H1 (cell line): ENCODE measurements around the gene RNF133. TPM values are rescaled to one million over a fixed set of nuclear protein-coding genes. Genes with fewer than 3 reads are reported as not detected.

Experiments
- CTCF ChIA-PET: fragments of 300-600 bp; sonication (Branson Sonifier 250); formaldehyde crosslinking; loops from one replicate; lab custom pipeline; 2021; ENCODE audit not compliant: partially characterized antibody; lab: Charles Lee
- POLR2A ChIA-PET: fragments of 300-600 bp; sonication (Branson Sonifier 250); formaldehyde crosslinking; loops from one replicate; lab custom pipeline; 2021; ENCODE audit warnings: inconsistent platforms; ENCODE audit not compliant: partially characterized antibody; lab: Charles Lee
- DNase-seq, 2 experiments: peaks; one replicate each; pipeline versions ENCODE4 v3.0.0 to v3.0.0-alpha.2; 2010 to 2022; ENCODE audit warnings: low spot score in 2 of 2, low read depth in 1 of 2, mixed read lengths in 1 of 2
- FAIRE-seq: peaks from 2 replicates; lab custom pipeline; 2011; peaks lifted over from hg19 to GRCh38; lab: Jason Lieb, UNC
- H2AFZ ChIP-seq: 2 replicates; pipeline ENCODE4 v1.8.1; 2012; ENCODE audit warnings: low read length, inconsistent platforms
- H2AK5ac ChIP-seq: 2 replicates; pipeline ENCODE4 v1.6.1; 2013; ENCODE audit warnings: low read depth, low read length
- H2BK120ac ChIP-seq: replicated peaks from 2 replicates; pipeline ENCODE3; 2013; ENCODE audit warnings: low read depth, low read length, inconsistent platforms
- H2BK12ac ChIP-seq: 2 replicates; pipeline ENCODE4 v1.6.1; 2013; ENCODE audit warnings: low read depth, low read length
- H2BK15ac ChIP-seq: 2 replicates; pipeline ENCODE4 v1.6.1; 2013; ENCODE audit warnings: low read length
- H2BK20ac ChIP-seq: 2 replicates; pipeline ENCODE4 v1.6.1; 2013; ENCODE audit warnings: low read length
- H2BK5ac ChIP-seq: 2 replicates; pipeline ENCODE4 v1.6.1; 2013; ENCODE audit warnings: low read depth, low read length
- H3K14ac ChIP-seq: 2 replicates; pipeline ENCODE4 v1.6.1; 2013; ENCODE audit warnings: inconsistent platforms; ENCODE audit not compliant: insufficient read length
- H3K18ac ChIP-seq: 2 replicates; pipeline ENCODE4 v1.6.1; 2013; ENCODE audit warnings: low read length; ENCODE audit errors: extremely low read depth
- H3K23ac ChIP-seq: 2 replicates; pipeline ENCODE4 v1.6.1; 2013; ENCODE audit warnings: inconsistent platforms; ENCODE audit not compliant: insufficient read length
- H3K23me2 ChIP-seq: 2 replicates; pipeline ENCODE4 v1.6.1; 2013; ENCODE audit warnings: low read depth, low read length
- H3K27ac ChIP-seq: 2 replicates; pipeline ENCODE4 v1.6.1; 2011; ENCODE audit warnings: low read depth, low read length, inconsistent platforms
- H3K27me3 ChIP-seq, 4 experiments: replicated peaks in 1 of 4; 1 replicate in 1 of 4; 2 replicates in 3 of 4; pipeline versions ENCODE4 v1.6.1 to v1.8.1; 2011 to 2013; ENCODE audit warnings: low read length in 3 of 4, mild to moderate bottlenecking in 3 of 4, inconsistent platforms in 2 of 4, mixed read lengths in 2 of 4, moderate library complexity in 1 of 4; ENCODE audit not compliant: control insufficient read depth in 3 of 4, insufficient read depth in 3 of 4; ENCODE audit errors: extremely low read depth in 1 of 4
- H3K36me3 ChIP-seq, 4 experiments: 2 replicates each; pipeline versions ENCODE4 v1.6.1 to v1.8.1; 2011 to 2013; ENCODE audit warnings: mild to moderate bottlenecking in 4 of 4, low read length in 3 of 4, moderate library complexity in 2 of 4, control low read depth in 1 of 4, inconsistent platforms in 1 of 4; ENCODE audit not compliant: insufficient read depth in 4 of 4, control insufficient read depth in 2 of 4
- H3K4ac ChIP-seq: replicated peaks from 2 replicates; pipeline ENCODE3; 2013; ENCODE audit warnings: low read length, low read depth, mixed read lengths, inconsistent platforms; ENCODE audit not compliant: insufficient read length
- H3K4me1 ChIP-seq, 4 experiments: replicated peaks in 1 of 4; 1 replicate in 1 of 4; 2 replicates in 3 of 4; pipeline versions ENCODE4 v1.6.1 to v1.8.1; 2011 to 2013; ENCODE audit warnings: low read length in 3 of 4, inconsistent platforms in 2 of 4, mixed read lengths in 1 of 4; ENCODE audit not compliant: insufficient read depth in 4 of 4, control insufficient read depth in 3 of 4
- H3K4me2 ChIP-seq, 2 experiments: 2 replicates each; pipeline versions ENCODE4 v1.6.1 to v1.8.1; 2011 to 2013; ENCODE audit warnings: low read depth in 2 of 2, low read length in 2 of 2, control low read depth in 1 of 2, inconsistent platforms in 1 of 2, mild to moderate bottlenecking in 1 of 2; ENCODE audit not compliant: insufficient read depth in 1 of 2
- H3K4me3 ChIP-seq, 4 experiments: fragments of 200-600, 300-600 bp in 1 of 4; sonication (generic), shearing (Covaris generic), sonication (Bioruptor Twin) in 1 of 4; 2 replicates each; pipeline versions ENCODE4 v1.5.1 to v1.8.1; 2011 to 2016; ENCODE audit warnings: low read length in 4 of 4, low read depth in 3 of 4, control low read depth in 2 of 4, inconsistent platforms in 2 of 4, mild to moderate bottlenecking in 2 of 4, mixed read lengths in 1 of 4, moderate library complexity in 1 of 4; ENCODE audit not compliant: insufficient read depth in 2 of 4; ENCODE audit errors: extremely low read depth in 1 of 4
- H3K56ac ChIP-seq: replicated peaks from 2 replicates; pipeline ENCODE3; 2013; ENCODE audit warnings: low read depth, mild to moderate bottlenecking, mixed read lengths, low read length, inconsistent platforms; ENCODE audit not compliant: insufficient read length
- H3K79me1 ChIP-seq: 2 replicates; pipeline ENCODE4 v1.6.1; 2013; ENCODE audit warnings: low read depth, low read length, control low read depth
- H3K79me2 ChIP-seq, 2 experiments: 2 replicates each; pipeline versions ENCODE4 v1.6.1 to v1.8.1; 2012 to 2013; ENCODE audit warnings: low read length in 2 of 2, mild to moderate bottlenecking in 2 of 2, inconsistent platforms in 1 of 2; ENCODE audit not compliant: insufficient read depth in 2 of 2, control insufficient read depth in 1 of 2
- H3K9ac ChIP-seq, 4 experiments: replicated peaks in 1 of 4; 1 replicate in 1 of 4; 2 replicates in 3 of 4; pipeline versions ENCODE4 v1.6.1 to v1.8.1; 2011 to 2013; ENCODE audit warnings: low read depth in 3 of 4, low read length in 3 of 4, control low read depth in 2 of 4, mild to moderate bottlenecking in 2 of 4, moderate library complexity in 2 of 4, inconsistent platforms in 1 of 4; ENCODE audit errors: extremely low read depth in 1 of 4
- H3K9me3 ChIP-seq, 2 experiments: 2 replicates each; pipeline versions ENCODE4 v1.6.1 to v1.8.1; 2012 to 2013; ENCODE audit warnings: mild to moderate bottlenecking in 2 of 2, moderate library complexity in 2 of 2, control low read depth in 1 of 2, inconsistent platforms in 1 of 2, low read depth in 1 of 2, low read length in 1 of 2, mixed read lengths in 1 of 2; ENCODE audit not compliant: insufficient read depth in 2 of 2
- H4K20me1 ChIP-seq, 2 experiments: replicated peaks in 1 of 2; 2 replicates each; pipeline versions ENCODE3 to v1.8.1; 2011 to 2013; ENCODE audit warnings: inconsistent platforms in 2 of 2, low read length in 2 of 2, mild to moderate bottlenecking in 1 of 2; ENCODE audit not compliant: insufficient read depth in 2 of 2, control insufficient read depth in 1 of 2
- H4K5ac ChIP-seq: 2 replicates; pipeline ENCODE4 v1.6.1; 2013; ENCODE audit warnings: low read length, low read depth, mixed read lengths, inconsistent platforms; ENCODE audit not compliant: insufficient read length
- H4K8ac ChIP-seq: 2 replicates; pipeline ENCODE4 v1.8.0; 2013; ENCODE audit warnings: mild to moderate bottlenecking, moderate library complexity, low read length, inconsistent platforms; ENCODE audit not compliant: insufficient read depth; ENCODE audit errors: extremely low read depth
- H4K91ac ChIP-seq: replicated peaks from 2 replicates; pipeline ENCODE3; 2013; ENCODE audit warnings: low read length, mixed read lengths, inconsistent platforms; ENCODE audit not compliant: insufficient read length
- BCL11A ChIP-seq, 2 experiments: IDR thresholded peaks; one replicate each; pipeline ENCODE4 v1.6.1; 2011; ENCODE audit warnings: low read depth in 2 of 2, low read length in 2 of 2, mild to moderate bottlenecking in 2 of 2
- CBX5 ChIP-seq: fragments of 300-800, 300-1000 bp; sonication (generic); IDR thresholded peaks from 2 replicates; pipeline ENCODE4 v1.7.1; 2016; ENCODE audit warnings: antibody characterized with exemption, low read length, low read depth
- WGBS, 2 experiments: shearing (Covaris generic) in 1 of 2; methylation state at CpG; one replicate each; pipeline versions ENCODE4 v1.1.6 to v1.1.7; 2013 to 2015; ENCODE audit warnings: low lambda C conversion rate in 2 of 2, mixed read lengths in 2 of 2, inconsistent platforms in 1 of 2, low coverage in 1 of 2, missing lambda C conversion rate in 1 of 2; ENCODE audit not compliant: insufficient replicate concordance in 2 of 2, insufficient coverage in 1 of 2, insufficient read length in 1 of 2; ENCODE audit errors: extremely low coverage in 1 of 2, missing lambda C conversion rate in 1 of 2; 5-methylcytosine and 5-hydroxymethylcytosine counted together
- polyA plus RNA-seq, 7 experiments: library from polyadenylated mRNA; depleted of rRNA in 3 of 7; stranded (reverse) in 5 of 7; unstranded in 2 of 7; fragments of >200 nt in 5 of 7; fragments of 200-250 nt in 2 of 7; gene quantifications; 1 replicate in 5 of 7; 2 replicates in 1 of 7; 4 replicates in 1 of 7; pipeline versions ENCODE4 v1.2.1 to v1.2.3, GENCODE V29; 2011 to 2013; ENCODE audit warnings: missing spikeins in 2 of 7, mixed read lengths in 2 of 7
- total RNA-seq: library from RNA; stranded (reverse); fragmentation: NEBNext Ultra II Directional; extraction: Animal tissue kit (Norgen Biotek cat#: 25700); gene quantifications from 2 replicates; pipeline ENCODE4 v1.2.1, GENCODE V29; 2021
- TF ChIP-seq, protein P1 (sequence below): IDR thresholded peaks from 2 replicates; pipeline ENCODE4 v1.6.1; 2012; ENCODE audit warnings: inconsistent platforms

RNF133 gene
- total and polyA plus RNA-seq, 2 of the 8 experiments (the other 6 are each of a cell fraction or from before 2014, with no cell fraction given): 0.09 to 0.39 TPM

DNA sequence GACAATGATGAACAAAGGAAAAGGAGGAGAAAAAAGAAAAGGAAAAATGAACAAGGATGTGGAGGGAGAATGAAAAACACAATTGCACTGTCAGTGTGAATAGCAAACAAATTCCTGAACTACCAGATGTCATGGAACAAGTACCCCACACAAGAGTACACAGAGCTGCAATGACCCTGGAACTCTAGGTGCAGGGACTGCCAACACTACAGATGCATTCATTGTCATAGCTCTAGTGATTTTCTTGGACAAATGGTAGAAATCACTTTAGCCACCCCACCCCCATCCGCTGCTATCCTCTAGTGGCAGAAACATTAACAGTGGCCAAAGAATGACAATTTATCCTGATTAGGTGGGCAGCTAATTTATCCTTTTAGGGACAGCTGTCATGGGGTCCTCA is 3.1 kb downstream of the RNF133 start:
- H4K91ac ChIP-seq: peak overlapping the region; percentile 12
- H3K4ac ChIP-seq: no peak overlapping the region
- H3K4me1 ChIP-seq: peaks cover 0 to 8% (median 3%) of the 10 kb centered on the region in 4 experiments; a peak in 3 of 7 replicates
- peaks cover 9 to 14% of the 10 kb centered on the region in 2 experiments for H3K9me3 ChIP-seq
- no peak overlapping the region for H4K5ac ChIP-seq
- 94% methylated on average over 1 of the region's 1 CpG; no CpG with 5 or more reads in 1 of the 2 experiments for WGBS, 2 experiments
- H2BK12ac ChIP-seq: no peak overlapping the region
- no peak overlapping the region for H2BK120ac ChIP-seq
- no peak overlapping the region for H3K4me2 ChIP-seq
- H3K27ac ChIP-seq: no peak overlapping the region
- no peak overlapping the region for H3K14ac ChIP-seq
- H3K4me3 ChIP-seq: no peak overlapping the region
- ChIA-PET CTCF (interaction anchor here (1.2 to 2.1 kb wide), 3 partner anchors 9 to 88 kb away, joined by 3 to 11 read pairs (median 4); no protein-coding TSS in a partner anchor), POLR2A (interaction anchor here (1.2 to 2.4 kb wide), 2 partner anchors 9 to 10 kb away, joined by 4 to 9 read pairs; no protein-coding TSS in a partner anchor)
- H2BK20ac ChIP-seq: no peak overlapping the region
- no peak for FAIRE-seq
- H2BK5ac ChIP-seq: no peak overlapping the region
- H4K20me1 ChIP-seq: no peaks in the 10 kb centered on the region
- H3K36me3 ChIP-seq: peaks cover 0 to 2% (median 0%) of the 10 kb centered on the region in 4 experiments; a peak in 1 of 8 replicates
- no peak overlapping the region for H2AK5ac ChIP-seq
- no peak overlapping the region for H3K56ac ChIP-seq
- no peaks in the 10 kb centered on the region for H3K79me1 ChIP-seq
- no peak overlapping the region; a peak in 1 of 7 replicates for H3K9ac ChIP-seq
- no peaks in the 10 kb centered on the region for H3K79me2 ChIP-seq
- no peak overlapping the region for H2BK15ac ChIP-seq
- H3K23me2 ChIP-seq: no peaks in the 10 kb centered on the region
- DNase-seq: no peak
- no peak overlapping the region for H2AFZ ChIP-seq
- H3K18ac ChIP-seq: no peak overlapping the region
- no peak overlapping the region for H4K8ac ChIP-seq
- H3K23ac ChIP-seq: no peak overlapping the region
- H3K27me3 ChIP-seq: no peaks in the 10 kb centered on the region
- TF ChIP-seq, protein P1, sequence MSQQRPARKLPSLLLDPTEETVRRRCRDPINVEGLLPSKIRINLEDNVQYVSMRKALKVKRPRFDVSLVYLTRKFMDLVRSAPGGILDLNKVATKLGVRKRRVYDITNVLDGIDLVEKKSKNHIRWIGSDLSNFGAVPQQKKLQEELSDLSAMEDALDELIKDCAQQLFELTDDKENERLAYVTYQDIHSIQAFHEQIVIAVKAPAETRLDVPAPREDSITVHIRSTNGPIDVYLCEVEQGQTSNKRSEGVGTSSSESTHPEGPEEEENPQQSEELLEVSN: no peak
- TF ChIP-seq CBX5: no peak
- TF ChIP-seq BCL11A (IDR thresholded peaks at IDR 0.05; ENCODE audit: low read depth in 2 of 2, low read length in 2 of 2): no peak
